DMS79 (cell line): ENCODE measurements around the gene LIPC.

Source experiments
- DNase-seq: peaks from one replicate; lab custom pipeline; 2025; lab: John Stamatoyannopoulos, UW

Gene LIPC

GRCh38 chr15:58495891-58496408 is 64.2 kb downstream of the LIPC start:
- no peak for DNase-seq

DNA sequence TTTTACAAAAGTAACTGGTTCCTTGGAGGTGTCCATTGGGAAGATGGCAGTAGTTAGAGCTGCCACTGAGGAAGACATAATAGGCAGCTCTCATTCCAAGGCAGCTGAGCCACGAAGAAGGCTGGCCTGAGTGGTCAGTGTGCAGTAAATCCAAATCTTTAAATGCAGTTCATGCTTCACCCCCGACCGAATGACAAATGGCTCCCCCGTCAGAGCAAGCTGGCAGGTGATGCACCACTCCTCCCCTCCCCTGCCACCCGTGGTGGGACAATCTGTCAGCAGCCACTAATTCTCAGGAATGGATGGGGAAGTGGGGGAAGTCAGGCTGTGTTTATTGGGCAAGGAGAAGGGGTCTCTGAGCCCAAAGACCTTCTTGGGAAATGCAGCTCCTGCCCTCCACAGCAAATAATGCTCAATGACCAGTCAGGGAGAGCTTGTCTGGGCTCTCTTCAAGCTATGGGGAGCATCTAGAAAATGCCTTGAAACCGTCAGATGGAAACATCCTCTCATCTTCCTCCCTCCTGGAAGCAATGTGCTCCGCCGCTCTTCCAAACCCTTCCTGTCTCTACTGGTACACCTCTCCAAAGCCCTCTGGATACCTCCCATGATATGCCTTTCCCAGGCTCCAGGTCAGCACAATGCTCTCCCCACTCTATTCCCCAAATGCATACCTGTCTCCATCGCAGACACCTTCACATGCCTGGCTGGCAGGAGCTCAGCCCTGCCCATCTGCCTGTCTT is 65.4 kb downstream of the LIPC start:
- DNase-seq: no peak

- no peak for DNase-seq
Observed at GRCh38 chr15:58498821-58499580, 67.2 kb downstream of the LIPC start.

DNA sequence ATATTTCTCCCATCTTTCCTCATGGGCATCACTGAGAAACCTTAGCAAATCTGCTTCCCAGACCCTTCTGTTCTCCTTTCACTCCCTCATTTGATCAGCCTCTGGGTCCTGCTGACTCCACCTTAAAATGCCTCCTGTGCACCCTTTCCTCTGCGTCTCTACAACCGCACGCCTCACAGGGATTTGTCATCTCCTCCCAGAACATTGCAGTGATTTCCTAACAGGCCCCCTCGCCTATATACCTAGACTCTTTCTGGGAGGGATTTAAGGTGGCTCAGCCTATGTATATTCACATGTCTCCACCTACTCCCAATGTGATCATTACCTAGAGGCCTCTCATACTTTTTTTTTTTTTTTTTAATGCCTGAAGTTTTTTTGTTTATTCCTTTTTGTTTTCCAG is 69.2 kb downstream of the LIPC start:
- no peak for DNase-seq

- no peak for DNase-seq
Observed at GRCh38 chr15:58501636-58502188, 69.9 kb downstream of the LIPC start.

DNA sequence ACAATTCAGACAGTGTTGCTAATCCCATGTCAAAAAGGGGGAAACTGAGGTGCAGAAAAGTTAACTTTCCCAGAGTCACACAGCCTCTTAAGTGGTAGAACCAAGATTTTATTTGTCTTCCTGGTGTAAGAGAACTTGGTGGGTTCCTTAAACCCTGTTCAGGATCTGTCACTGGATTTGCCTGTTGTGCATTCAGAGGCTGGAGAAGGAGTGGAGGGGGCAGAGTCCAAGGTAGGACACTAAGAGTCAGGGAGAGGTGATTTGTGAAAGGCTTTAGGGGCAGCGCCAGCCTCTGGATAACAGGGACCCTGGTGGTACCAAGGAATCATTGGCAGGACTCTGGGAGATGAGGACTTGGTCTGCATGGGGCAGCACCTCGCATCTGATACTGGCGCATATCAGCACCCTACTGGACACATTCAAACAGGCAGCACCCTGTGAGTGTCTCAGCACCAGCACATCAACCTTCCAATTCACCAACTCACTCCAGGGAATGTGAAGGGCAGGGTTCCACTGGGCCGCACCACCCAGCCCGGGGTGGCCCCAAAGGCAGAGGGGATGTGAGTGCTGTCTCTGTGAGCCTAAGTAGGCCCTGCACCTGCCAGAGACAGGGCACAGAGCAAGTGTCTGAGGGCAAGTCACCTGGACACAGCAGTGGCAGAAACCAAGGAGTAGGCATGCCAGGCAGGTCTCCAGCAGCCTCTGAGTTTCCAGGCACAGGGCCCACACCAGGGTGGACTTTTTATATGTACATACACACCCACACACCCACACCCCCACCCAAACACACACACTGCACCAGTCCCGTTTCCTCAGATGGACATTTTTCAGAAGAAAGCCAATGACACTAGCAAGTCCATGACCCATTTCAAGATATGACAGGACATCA is 71.6 kb downstream of the LIPC start:
- DNase-seq: no peak

- DNase-seq: no peak
Observed at GRCh38 chr15:58504674-58505234, 73.0 kb downstream of the LIPC start.

DNA sequence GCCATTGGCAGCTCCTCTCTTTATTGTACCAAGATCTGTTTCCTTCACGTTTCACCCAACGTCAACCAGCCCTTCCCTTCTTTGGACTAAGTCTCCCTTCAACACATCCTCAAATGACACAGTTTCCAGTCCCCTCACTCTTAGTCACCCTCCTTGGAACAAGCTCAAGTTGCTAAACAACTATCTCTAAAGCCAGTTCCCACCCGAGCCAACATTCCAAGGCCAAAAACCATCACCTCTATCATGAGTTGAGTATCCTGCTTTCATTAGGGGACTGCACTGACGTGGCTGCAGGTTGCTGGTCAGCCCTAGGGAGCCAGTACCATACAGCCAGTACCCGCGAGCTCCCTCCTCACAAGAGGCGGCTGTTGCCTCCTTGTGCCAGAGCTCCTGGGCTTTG is 73.8 kb downstream of the LIPC start:
- DNase-seq: no peak

GRCh38 chr15:58506064-58506490 is 74.3 kb downstream of the LIPC start:
- DNase-seq: no peak

DNA sequence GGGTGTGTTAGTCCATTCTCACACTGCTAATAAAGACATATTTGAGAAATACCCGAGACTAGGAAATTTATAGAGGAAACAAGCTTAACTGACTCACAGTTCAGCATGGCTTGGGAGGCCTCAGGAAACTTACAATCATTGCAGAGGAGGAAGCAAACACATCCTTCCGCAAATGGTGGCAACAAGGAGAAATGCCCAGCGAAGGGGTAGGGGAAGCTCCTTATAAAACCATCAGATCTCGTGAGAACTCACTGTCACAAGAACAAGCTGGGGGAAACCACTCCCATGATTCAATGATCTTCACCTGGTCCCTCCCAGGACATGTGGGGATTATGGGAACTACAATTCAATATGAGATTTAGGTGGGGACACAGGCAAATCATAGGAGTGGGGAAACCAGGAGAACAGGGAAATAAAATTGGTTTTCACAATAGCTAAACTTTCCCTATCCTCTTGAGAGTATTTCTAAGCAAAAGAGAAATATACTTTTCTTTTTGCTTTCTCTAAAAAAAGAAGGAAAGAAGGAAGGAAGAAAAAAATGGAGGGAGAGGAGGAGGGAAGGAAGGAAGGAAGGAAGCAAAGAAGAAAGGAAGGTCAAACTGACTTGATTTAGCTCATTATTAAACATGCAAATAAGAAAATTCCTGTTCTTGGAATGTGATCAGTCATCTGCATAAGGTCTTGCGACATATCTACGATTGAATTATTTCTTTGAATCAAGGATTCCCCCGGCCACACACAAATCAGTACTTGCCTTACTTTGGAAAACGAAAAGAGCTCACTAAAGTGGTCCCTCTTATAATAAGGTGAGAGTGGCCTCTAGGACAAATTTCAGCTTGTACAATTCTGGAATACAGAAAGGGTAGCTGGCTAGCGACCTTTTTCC is 75.2 kb downstream of the LIPC start:
- DNase-seq: no peak

DNA sequence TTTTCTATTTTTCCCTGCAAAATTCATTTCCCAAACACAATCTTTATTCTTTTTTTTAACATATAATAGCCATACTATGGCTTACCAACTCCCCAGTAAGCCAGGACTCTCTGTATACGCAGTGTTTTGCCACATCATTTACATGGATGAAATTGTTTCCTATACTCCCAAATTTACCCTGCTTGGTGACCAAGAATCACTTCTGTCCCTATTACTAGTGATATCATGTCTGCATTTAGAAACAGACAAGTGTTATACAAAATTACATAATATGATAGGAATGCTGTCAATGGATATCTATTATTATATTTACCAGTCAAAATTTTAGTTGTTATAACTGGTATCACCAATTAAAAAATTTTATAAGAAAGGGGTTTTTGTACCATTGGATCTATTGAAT is 77.8 kb downstream of the LIPC start:
- no peak for DNase-seq

- DNase-seq: no peak
Observed at GRCh38 chr15:58510715-58511598, 79.2 kb downstream of the LIPC start.

- DNase-seq: no peak
Observed at GRCh38 chr15:58511599-58511987, 79.8 kb downstream of the LIPC start.

GRCh38 chr15:58512522-58512921 is 80.7 kb downstream of the LIPC start:
- no peak for DNase-seq

- no peak for DNase-seq
Observed at GRCh38 chr15:58513008-58513407, 81.2 kb downstream of the LIPC start.

DNA sequence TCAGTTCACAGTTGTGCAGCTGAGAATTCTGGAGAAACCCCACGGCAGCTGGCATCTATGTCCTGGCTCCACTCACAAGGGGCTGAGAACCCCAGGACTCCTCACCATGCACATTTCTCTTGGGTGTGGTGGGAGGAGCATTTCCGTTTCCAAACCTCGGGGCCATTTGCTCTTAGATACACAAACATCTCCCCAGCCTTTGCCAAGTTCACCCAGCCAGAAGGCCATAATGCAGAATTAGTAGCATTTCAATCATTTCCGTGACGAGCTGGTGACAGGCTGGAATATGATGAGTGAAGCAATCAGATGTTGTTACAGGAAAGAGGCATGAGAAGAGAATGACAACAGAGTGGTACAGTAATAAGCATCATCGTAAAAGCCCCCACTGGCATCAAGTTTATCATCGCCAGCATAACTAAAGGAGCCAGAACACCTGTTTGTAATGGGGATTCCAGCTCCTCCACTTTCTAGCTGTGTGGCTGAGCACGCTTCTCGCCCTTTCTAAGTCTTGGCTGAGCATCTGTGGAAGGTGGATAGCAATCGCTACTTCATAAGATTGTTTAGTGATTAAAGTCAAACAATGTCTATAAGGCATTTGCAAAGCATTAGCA is 82.0 kb downstream of the LIPC start:
- no peak for DNase-seq

DNA sequence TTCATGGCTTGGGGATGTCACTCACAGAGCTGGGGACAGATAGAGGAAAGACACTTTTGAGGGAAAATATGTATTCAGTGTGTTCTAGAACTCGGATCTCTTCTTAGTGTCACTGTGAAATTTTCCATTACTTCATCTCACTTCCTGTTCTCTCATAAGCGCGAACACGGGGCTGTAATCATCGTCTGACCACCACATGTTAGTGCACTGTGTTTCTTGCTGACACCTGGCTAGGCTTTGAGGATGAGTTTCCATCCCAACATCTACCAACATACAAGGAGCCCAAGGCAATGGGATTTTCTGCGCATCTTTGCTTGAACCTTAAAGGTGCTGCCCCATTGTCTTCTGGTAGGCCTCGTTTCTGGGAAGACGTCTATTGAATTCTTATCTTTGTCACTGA is 84.0 kb downstream of the LIPC start:
- no peak for DNase-seq

- no peak for DNase-seq
Observed at GRCh38 chr15:58517252-58517681, 85.5 kb downstream of the LIPC start.
